NB4 (cell line): Measurements from ENCODE around the gene MED13L.

Source experiments
- CTCF ChIP-seq: IDR thresholded peaks from one replicate; pipeline ENCODE4 v1.5.1; 2012; ENCODE audit warnings: low read depth, low read length
- MAX ChIP-seq: IDR thresholded peaks from 2 replicates; pipeline ENCODE4 v1.6.1; 2011; ENCODE audit warnings: low read depth, low read length

GRCh38 chr12:116264525-116265070 is 12.9 kb downstream of the MED13L start:
- TF ChIP-seq CTCF (no peak), MAX (no peak)
